Kidney (tissue), 14 donors: ENCODE measurements around the gene KIF22. TPM values are rescaled to one million over a fixed set of nuclear protein-coding genes. Genes with fewer than 3 reads are reported as not detected.
"Not testable (repeated sequence)": the region's sequence is repeated elsewhere in the genome, so short reads cannot be mapped to it uniquely, and the experiment has no call there.

Experiments
- DNase-seq, 5 donors: peaks; one replicate each; pipeline ENCODE4 v3.0.0-alpha.2; 2013 to 2020
- FAIRE-seq: peaks from 2 replicates; lab custom pipeline; 2012; peaks lifted over from hg19 to GRCh38; lab: Jason Lieb, UNC
- H3K27ac ChIP-seq, 2 donors: one replicate each; pipeline ENCODE4 v1.7.0; 2013; ENCODE audit warnings: low read depth in 2 of 2, low read length in 2 of 2, inconsistent platforms in 1 of 2
- H3K27me3 ChIP-seq: one replicate; pipeline ENCODE4 v1.7.1; 2013; ENCODE audit warnings: low read length, inconsistent platforms; ENCODE audit not compliant: control insufficient read depth, insufficient read depth
- H3K36me3 ChIP-seq, 3 donors: one replicate each; pipeline versions ENCODE4 v1.7.0 to v1.7.1; 2013; ENCODE audit warnings: low read length in 3 of 3, control low read depth in 1 of 3, inconsistent platforms in 1 of 3; ENCODE audit not compliant: insufficient read depth in 3 of 3, control insufficient read depth in 2 of 3
- H3K4me1 ChIP-seq, 3 donors: one replicate each; pipeline versions ENCODE4 v1.7.0 to v1.7.1; 2013; ENCODE audit warnings: low read length in 3 of 3, inconsistent platforms in 1 of 3, low read depth in 1 of 3; ENCODE audit not compliant: control insufficient read depth in 2 of 3, insufficient read depth in 2 of 3
- H3K4me3 ChIP-seq, 3 donors: one replicate each; pipeline versions ENCODE4 v1.7.0 to v1.8.1; 2013; ENCODE audit warnings: low read length in 3 of 3, control low read depth in 1 of 3, inconsistent platforms in 1 of 3
- H3K9ac ChIP-seq, 3 donors: one replicate each; pipeline versions ENCODE4 v1.7.0 to v1.7.1; 2013; ENCODE audit warnings: low read length in 3 of 3, control low read depth in 1 of 3, inconsistent platforms in 1 of 3
- H3K9me3 ChIP-seq, 3 donors: one replicate each; pipeline versions ENCODE4 v1.7.0 to v1.7.1; 2013; ENCODE audit warnings: low read length in 3 of 3, control low read depth in 1 of 3, inconsistent platforms in 1 of 3; ENCODE audit not compliant: control insufficient read depth in 2 of 3, insufficient read depth in 1 of 3
- CTCF ChIP-seq: IDR thresholded peaks from 3 replicates; pipeline ENCODE4 v1.5.1; 2012; ENCODE audit warnings: mild to moderate bottlenecking, moderate library complexity, borderline replicate concordance; ENCODE audit not compliant: insufficient read depth; ENCODE audit errors: extremely low read depth
- intact Hi-C: fragments of 100-400 bp; cut with DNase I; formaldehyde crosslinking; loops from one replicate; pipeline ENCODE4 v1.11.1; 2022
- polyA plus RNA-seq: library from polyadenylated mRNA; stranded (reverse); fragments of 350-450 nt; fragmentation: Illumina TruSeq; extraction: RNeasy Lipid Tissue Mini Kit (QIAGEN cat#74804); gene quantifications from one replicate; pipeline ENCODE4 v1.2.3, GENCODE V29; 2014; ENCODE audit warnings: low read depth, low replicate concordance; ENCODE audit not compliant: insufficient read depth
- total RNA-seq: library from RNA; stranded (reverse); fragmentation: NEBNext Ultra II Directional; extraction: Animal tissue kit (Norgen Biotek cat#: 25700); gene quantifications from one replicate; pipeline ENCODE4 v1.2.1, GENCODE V29; 2021
- donor health status: control.
- donor health status: control.
- donor health status: control.
- donor health status: control.
- donor health status: control.
- donor health status: DM: yes; HTN: yes; CAD: no.
- donor health status: Normal renal cell carcinoma (clear cell type).

Gene KIF22
- total and polyA plus RNA-seq, 2 donors from 2014 or later = 32.3 to 42.9 TPM

DNA sequence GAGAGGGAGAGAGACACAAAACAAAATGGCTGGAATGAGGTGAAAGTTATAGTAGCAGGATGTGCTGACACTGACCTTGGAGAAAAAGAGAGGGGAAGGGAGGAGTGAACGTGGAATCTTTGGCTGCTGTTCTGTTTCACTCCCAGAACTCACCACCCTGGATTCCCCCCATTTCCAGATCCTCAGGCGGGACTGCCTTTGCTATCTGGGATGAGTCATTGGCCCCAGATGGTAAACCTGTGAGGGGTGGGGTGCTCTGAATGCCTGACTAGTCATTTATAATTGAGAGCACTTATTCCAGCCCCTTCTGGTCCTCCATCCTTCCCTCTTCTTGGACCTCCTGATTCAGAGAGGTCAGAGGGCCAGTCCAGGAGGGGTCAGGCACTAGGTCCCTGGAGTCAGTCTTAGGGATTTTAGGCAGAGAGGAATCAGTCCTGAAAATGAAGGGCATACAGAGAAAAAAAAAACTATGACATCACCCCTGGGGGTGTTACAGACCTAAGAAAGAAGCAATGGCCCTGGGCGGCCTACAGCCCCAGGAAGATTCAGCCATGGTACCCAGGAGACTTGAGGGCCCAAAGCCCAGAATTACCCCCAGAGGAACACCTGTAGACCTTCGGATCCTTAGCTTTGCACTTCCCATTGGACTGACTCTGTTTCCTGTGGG lies 14.7 kb upstream of the KIF22 start:
- no peaks in the 10 kb centered on the region for H3K36me3 ChIP-seq
- H3K27me3 ChIP-seq = no peaks in the 10 kb centered on the region
- DNase-seq (no peak), FAIRE-seq (no peak)
- TF ChIP-seq CTCF = no peak
- no peak overlapping the region for H3K4me3 ChIP-seq
- no peak overlapping the region for H3K27ac ChIP-seq
- H3K9me3 ChIP-seq = no peaks in the 10 kb centered on the region
- no peaks in the 10 kb centered on the region for H3K4me1 ChIP-seq
- intact Hi-C loops = no loop called here
- no peak overlapping the region for H3K9ac ChIP-seq

- H3K27me3 ChIP-seq = no peaks in the 10 kb centered on the region
- H3K4me3 ChIP-seq = no peak within 1 kb of the TSS
- H3K9me3 ChIP-seq = no peaks in the 10 kb centered on the region
- FAIRE-seq (no peak), DNase-seq (peak in 1 of 5 donors; percentile 8)
- H3K4me1 ChIP-seq = no peaks in the 10 kb centered on the region
- no peak within 1 kb of the TSS for H3K27ac ChIP-seq
- intact Hi-C loops = no loop called here
- H3K36me3 ChIP-seq = no peaks in the 10 kb centered on the region
- no peak for TF ChIP-seq CTCF
- H3K9ac ChIP-seq = no peak within 1 kb of the TSS
These were observed 12.8 kb upstream of the KIF22 start, which contains the start of gene ZG16 for GRCh38 chr16:29777576-29778350. ZG16 (plus strand) TSS chr16:29778256; CDS start chr16:29779267, 1,011 bp downstream.

- H3K36me3 ChIP-seq = no peaks in the 10 kb centered on the region
These were observed 11.1 kb upstream of the KIF22 start for GRCh38 chr16:29779474-29779873.

DNA sequence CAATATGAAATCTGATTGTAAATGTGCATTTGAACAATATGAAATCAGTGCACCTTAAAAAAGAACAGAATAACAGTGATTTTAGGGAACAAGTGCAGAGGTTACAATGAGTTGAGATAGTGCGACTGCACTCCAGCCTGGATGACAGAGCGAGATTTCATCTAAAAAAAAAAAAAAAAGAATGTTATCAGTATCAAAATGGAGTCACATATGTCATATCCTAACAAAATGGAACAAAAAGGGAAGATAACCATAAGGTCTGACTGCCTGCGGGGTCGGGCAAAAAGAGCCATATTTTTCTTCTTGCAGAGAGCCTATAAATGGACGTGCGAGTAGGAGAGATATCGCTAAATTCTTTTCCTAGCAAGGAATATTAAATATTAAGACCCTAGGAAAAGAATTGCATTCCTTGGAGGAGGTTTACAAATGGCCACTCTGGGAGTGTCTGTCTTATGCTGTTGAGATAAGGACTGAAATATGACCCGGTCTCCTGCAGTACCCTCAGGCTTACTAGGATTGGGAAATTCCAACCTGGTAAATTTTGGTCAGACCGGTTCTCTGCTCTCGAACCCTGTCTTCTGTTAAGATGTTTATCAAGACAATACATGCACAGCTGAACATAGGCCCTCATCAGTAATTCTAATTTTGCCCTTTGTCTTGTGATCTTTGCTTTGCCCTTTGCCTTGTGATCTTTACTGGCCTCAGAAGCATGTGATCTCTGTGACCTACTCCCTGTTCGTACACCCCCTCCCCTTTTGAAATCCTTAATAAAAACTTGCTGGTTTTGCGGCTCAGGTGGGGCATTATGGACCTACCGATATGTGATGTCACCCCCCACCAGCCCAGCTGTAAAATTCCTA lies 7.2 kb upstream of the KIF22 start:
- FAIRE-seq, intact Hi-C loops, H3K4me1 ChIP-seq, H3K9ac ChIP-seq, H3K27me3 ChIP-seq, H3K4me3 ChIP-seq, H3K36me3 ChIP-seq, H3K27ac ChIP-seq, H3K9me3 ChIP-seq: not testable (repeated sequence)
- DNase-seq = peak in 2 of 5 donors; percentile 20 to 22

More at GRCh38 chr16:29779474-29779873, 11.1 kb upstream of the KIF22 start:
- FAIRE-seq (no peak), DNase-seq (no peak)
- no peaks in the 10 kb centered on the region for H3K9me3 ChIP-seq
- no peak overlapping the region for H3K4me3 ChIP-seq
- H3K27me3 ChIP-seq = no peaks in the 10 kb centered on the region
- intact Hi-C loops = no loop called here
- TF ChIP-seq CTCF = no peak
- H3K27ac ChIP-seq = no peak overlapping the region
- no peak overlapping the region for H3K9ac ChIP-seq
- H3K4me1 ChIP-seq = no peaks in the 10 kb centered on the region
